A549 (cell line): ENCODE measurements around the gene MGAT3. TPM values are rescaled to one million over a fixed set of nuclear protein-coding genes. Genes with fewer than 3 reads are reported as not detected.

Experiments used
- ATAC-seq, 2 experiments: fragments of 200-7000 bp in 1 of 2; fragments of >200 bp in 1 of 2; cut with Nextera tagmentation in 1 of 2; cut with Tn5 transposase in 1 of 2; 3 replicates each; pipeline versions ENCODE4 v1.8.0 to v1.9.1; 2018 to 2020; ENCODE audit warnings: mild to moderate bottlenecking in 1 of 2, moderate library complexity in 1 of 2
- CTCF ChIA-PET: fragments of 300-600 bp; sonication (Branson Sonifier 250); formaldehyde crosslinking; extraction: SDS; loops from one replicate; lab custom pipeline; 2021; ENCODE audit warnings: antibody characterized with exemption, inconsistent platforms; lab: Yijun Ruan, JAX
- POLR2A ChIA-PET: fragments of 350-600 bp; formaldehyde crosslinking; extraction: SDS; loops from one replicate; lab custom pipeline; 2021; ENCODE audit warnings: antibody characterized with exemption, inconsistent platforms; lab: Yijun Ruan, JAX
- DNase-seq, 2 experiments: peaks; one replicate each; pipeline versions ENCODE4 v3.0.0 to v3.0.0-alpha.2; 2011 to 2016; ENCODE audit warnings: low read depth in 1 of 2, low spot score in 1 of 2
- FAIRE-seq: peaks from 2 replicates; lab custom pipeline; 2011; peaks lifted over from hg19 to GRCh38; lab: Jason Lieb, UNC
- H3K27ac ChIP-seq, 2 experiments: fragments of >200 bp; sonication (Bioruptor Twin); formaldehyde crosslinking; 3 replicates each; pipeline ENCODE4 v1.5.1; 2016 to 2017
- H3K4me1 ChIP-seq: fragments of >200 bp; sonication (Bioruptor Twin); formaldehyde crosslinking; 3 replicates; pipeline ENCODE4 v1.6.1; 2016
- H3K4me2 ChIP-seq: fragments of >200 bp; sonication (Bioruptor Twin); formaldehyde crosslinking; 3 replicates; pipeline ENCODE4 v1.6.1; 2016
- H3K4me3 ChIP-seq: fragments of >200 bp; sonication (Bioruptor Twin); formaldehyde crosslinking; 3 replicates; pipeline ENCODE4 v1.5.1; 2016
- H3K9me3 ChIP-seq: fragments of >200 bp; sonication (Bioruptor Twin); formaldehyde crosslinking; 3 replicates; pipeline ENCODE4 v1.6.1; 2016
- EHF ChIP-seq: fragments of 250-450 bp; sonication (Bioruptor Pico); IDR thresholded peaks from 2 replicates; pipeline ENCODE4 v1.5.0; 2020; ENCODE audit warnings: mild to moderate bottlenecking
- FOSB ChIP-seq: fragments of 250-450 bp; sonication (Bioruptor Pico); IDR thresholded peaks from 2 replicates; pipeline ENCODE4 v1.5.0; 2020; ENCODE audit warnings: mild to moderate bottlenecking, moderate library complexity
- FOSL2 ChIP-seq, 2 experiments: fragments of 450-650 bp in 1 of 2; fragments of >200 bp in 1 of 2; sonication (Bioruptor Twin) in 1 of 2; formaldehyde crosslinking; IDR thresholded peaks; 2 replicates each; pipeline versions ENCODE4 v1.5.0 to v1.6.1; 2016 to 2020; ENCODE audit warnings: mild to moderate bottlenecking in 1 of 2, moderate library complexity in 1 of 2
- HOXB13 ChIP-seq: fragments of 250-450 bp; sonication (Bioruptor Pico); IDR thresholded peaks from 2 replicates; pipeline ENCODE4 v1.5.0; 2020; ENCODE audit warnings: low read depth, mild to moderate bottlenecking, moderate library complexity
- JUN ChIP-seq, 2 experiments: fragments of >200 bp; sonication (Bioruptor Twin); formaldehyde crosslinking; IDR thresholded peaks; 2 replicates in 1 of 2; 3 replicates in 1 of 2; pipeline ENCODE4 v1.6.1; 2016 to 2017
- PHF8 ChIP-seq: fragments of 200-600 bp; sonication (generic); IDR thresholded peaks from 2 replicates; pipeline ENCODE4 v1.6.1; 2016; ENCODE audit warnings: low read depth, mild to moderate bottlenecking, antibody characterized with exemption, moderate library complexity, borderline replicate concordance
- TFCP2L1 ChIP-seq: fragments of 250-450 bp; sonication (Bioruptor Pico); IDR thresholded peaks from 2 replicates; pipeline ENCODE4 v1.5.0; 2021; ENCODE audit warnings: mild to moderate bottlenecking
- TP53 ChIP-seq: fragments of 250-450 bp; sonication (Bioruptor Pico); IDR thresholded peaks from 2 replicates; pipeline ENCODE4 v1.5.0; 2021; ENCODE audit warnings: mild to moderate bottlenecking, moderate library complexity
- ZFP36 ChIP-seq: fragments of 450-650 bp; IDR thresholded peaks from 2 replicates; pipeline ENCODE4 v1.6.1; 2014; ENCODE audit warnings: borderline replicate concordance; ENCODE audit not compliant: partially characterized antibody
- WGBS: methylation state at CpG from one replicate; pipeline ENCODE4 v1.1.6; 2017; ENCODE audit errors: missing lambda C conversion rate; 5-methylcytosine and 5-hydroxymethylcytosine counted together
- polyA plus RNA-seq, 4 experiments: library from polyadenylated mRNA; depleted of rRNA in 3 of 4; stranded (reverse); fragments of >200 nt; fragmentation: RNase III in 1 of 4; extraction: RNeasy Plus Mini Kit Qiagen cat#74134 plus additional on column Dnase treatment in 1 of 4; gene quantifications; 2 replicates in 3 of 4; 3 replicates in 1 of 4; pipeline ENCODE4 v1.2.3, GENCODE V29; 2011 to 2017
- TF ChIP-seq, protein P1 (sequence below): fragments of >200 bp; sonication (Bioruptor Twin); formaldehyde crosslinking; IDR thresholded peaks from 3 replicates; pipeline ENCODE4 v1.6.1; 2016
- TF ChIP-seq, protein P2 (sequence below): fragments of 250-450 bp; sonication (Bioruptor Pico); IDR thresholded peaks from 2 replicates; pipeline ENCODE4 v1.5.0; 2020; ENCODE audit warnings: low read depth, mild to moderate bottlenecking, moderate library complexity
- TF ChIP-seq, protein P3 (sequence below): fragments of 250-450 bp; sonication (Bioruptor Pico); IDR thresholded peaks from 2 replicates; pipeline ENCODE4 v1.5.0; 2021; ENCODE audit warnings: mild to moderate bottlenecking, moderate library complexity, borderline replicate concordance
- TF ChIP-seq, protein P4 (sequence below): IDR thresholded peaks from 2 replicates; pipeline ENCODE4 v1.6.1; 2012; ENCODE audit warnings: low read depth, borderline replicate concordance
- TF ChIP-seq, protein P5 (sequence below): IDR thresholded peaks from 2 replicates; pipeline ENCODE4 v1.6.1; 2012
- TF ChIP-seq, protein P6 (sequence below): IDR thresholded peaks from 2 replicates; pipeline ENCODE4 v1.6.1; 2012

Gene MGAT3
- polyA plus RNA-seq, 2 of the 4 experiments (the other 2 are of a cell fraction): 0.62 to 0.84 TPM

DNA sequence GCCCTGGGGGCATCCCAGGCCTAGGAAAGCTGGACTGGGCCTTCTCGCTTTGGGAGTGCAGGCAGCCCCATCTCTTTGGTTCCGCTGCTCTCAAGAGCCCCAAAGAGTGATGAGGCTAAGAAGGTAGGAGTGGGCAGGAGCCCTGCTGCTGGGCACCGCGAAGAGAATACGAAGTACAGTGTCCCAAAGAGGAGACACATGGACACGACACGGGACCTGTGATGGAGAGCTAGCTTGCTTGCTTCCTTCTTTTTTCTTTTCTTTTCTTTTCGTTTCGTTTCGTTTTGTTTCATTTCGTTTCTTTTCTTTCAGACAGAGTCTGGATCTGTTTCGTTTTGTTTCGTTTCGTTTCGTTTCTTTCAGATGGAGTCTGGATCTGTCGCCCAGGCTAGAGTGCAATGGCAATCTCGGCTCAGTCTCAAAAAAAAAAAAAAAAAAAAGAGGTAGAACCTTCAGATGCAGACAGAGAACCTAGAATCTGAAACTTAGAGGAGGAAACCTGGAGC lies 10.6 kb downstream of the MGAT3 start (continued):
- TF ChIP-seq, protein P1, sequence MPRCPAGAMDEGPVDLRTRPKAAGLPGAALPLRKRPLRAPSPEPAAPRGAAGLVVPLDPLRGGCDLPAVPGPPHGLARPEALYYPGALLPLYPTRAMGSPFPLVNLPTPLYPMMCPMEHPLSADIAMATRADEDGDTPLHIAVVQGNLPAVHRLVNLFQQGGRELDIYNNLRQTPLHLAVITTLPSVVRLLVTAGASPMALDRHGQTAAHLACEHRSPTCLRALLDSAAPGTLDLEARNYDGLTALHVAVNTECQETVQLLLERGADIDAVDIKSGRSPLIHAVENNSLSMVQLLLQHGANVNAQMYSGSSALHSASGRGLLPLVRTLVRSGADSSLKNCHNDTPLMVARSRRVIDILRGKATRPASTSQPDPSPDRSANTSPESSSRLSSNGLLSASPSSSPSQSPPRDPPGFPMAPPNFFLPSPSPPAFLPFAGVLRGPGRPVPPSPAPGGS: no peak
- TF ChIP-seq, protein P2, sequence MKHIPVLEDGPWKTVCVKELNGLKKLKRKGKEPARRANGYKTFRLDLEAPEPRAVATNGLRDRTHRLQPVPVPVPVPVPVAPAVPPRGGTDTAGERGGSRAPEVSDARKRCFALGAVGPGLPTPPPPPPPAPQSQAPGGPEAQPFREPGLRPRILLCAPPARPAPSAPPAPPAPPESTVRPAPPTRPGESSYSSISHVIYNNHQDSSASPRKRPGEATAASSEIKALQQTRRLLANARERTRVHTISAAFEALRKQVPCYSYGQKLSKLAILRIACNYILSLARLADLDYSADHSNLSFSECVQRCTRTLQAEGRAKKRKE: no peak
- no peak for TF ChIP-seq TP53 (CRISPR knock-in tag)

DNA sequence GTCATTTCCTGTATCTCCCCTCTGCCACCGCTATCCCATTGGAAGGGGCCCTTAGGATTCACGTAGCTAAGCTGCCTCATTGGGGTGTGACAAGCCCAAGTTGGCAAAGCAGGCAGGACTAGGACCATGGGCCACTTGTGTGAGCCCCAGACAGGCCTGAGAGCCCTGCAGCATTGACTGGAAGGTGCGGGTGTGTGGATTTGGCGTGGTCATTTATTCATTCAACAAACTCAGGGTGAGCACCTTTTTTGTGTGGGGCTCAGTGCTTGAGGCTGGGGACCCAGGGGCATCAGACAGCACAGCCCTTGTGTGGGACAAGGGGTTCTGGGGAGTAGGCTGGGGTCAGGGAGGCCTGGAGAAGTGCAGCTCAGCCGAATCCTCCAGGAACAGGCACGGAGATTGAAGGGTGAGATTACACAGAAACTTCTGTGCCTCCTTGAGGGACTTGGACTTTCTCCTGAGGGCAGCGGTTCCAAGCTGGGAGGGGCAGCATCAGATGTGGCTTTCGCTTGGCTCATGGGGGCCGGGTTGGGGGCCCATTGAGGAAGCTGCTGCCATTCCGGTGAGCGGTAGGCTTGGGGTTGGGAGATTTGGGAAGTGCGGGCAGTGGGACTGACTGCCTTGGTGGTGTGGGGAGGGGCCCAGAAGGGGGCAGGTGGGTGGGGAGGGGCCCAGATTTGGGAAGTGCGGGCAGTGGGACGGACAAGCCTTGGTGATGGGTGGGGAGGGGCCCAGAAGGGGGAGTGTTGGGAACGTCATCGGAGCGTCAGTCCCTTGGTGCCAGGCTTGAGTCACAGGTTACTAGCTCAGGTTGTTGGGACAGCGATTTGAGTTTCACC lies 11.9 kb downstream of the MGAT3 start:
- no peak for FAIRE-seq
- ChIA-PET POLR2A (no interaction called here), CTCF (interaction anchor here (1.8 kb wide), 1 partner anchor 25 kb away, joined by 4 read pairs; no protein-coding TSS in a partner anchor)
- Histone ChIP-seq H3K4me1 (peaks cover 10% of the 10 kb centered on the region; the same call in 1 of the 3 replicates), H3K4me3 (no peak overlapping the region), H3K9me3 (no peaks in the 10 kb centered on the region), H3K27ac (no peak overlapping the region), H3K4me2 (no peak overlapping the region)
- WGBS: 82% methylated on average over 10 of the region's 18 CpGs
- ATAC-seq: no peak
- no peak for DNase-seq
- no peak for TF ChIP-seq ZFP36

DNA sequence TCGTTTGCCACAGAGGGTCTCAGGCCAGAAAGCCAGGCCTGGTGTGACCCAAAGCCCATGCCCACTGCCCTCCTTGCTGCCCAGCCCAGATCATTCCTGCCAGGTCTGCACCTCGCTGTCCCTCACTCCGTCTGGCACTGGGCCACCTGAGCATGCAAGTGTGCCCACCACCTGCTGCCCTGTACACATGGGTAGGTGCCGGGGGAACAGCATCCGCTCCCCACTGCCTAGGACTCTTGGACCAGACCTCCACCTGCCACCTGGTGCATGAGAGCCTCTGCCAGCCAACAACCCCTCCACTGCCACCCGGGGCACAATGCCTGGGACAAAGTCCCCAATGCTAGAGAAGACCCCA lies 12.5 kb downstream of the MGAT3 start:
- ATAC-seq (no peak), FAIRE-seq (no peak), DNase-seq (no peak)
- H3K4me2 ChIP-seq: no peak overlapping the region
- H3K9me3 ChIP-seq: no peaks in the 10 kb centered on the region
- ChIA-PET CTCF (no interaction called here), POLR2A (no interaction called here)
- no peak overlapping the region for H3K27ac ChIP-seq
- 74% methylated on average over 3 of the region's 6 CpGs for WGBS
- no peak for TF ChIP-seq PHF8
- no peak for TF ChIP-seq ZFP36
- TF ChIP-seq, protein P3, sequence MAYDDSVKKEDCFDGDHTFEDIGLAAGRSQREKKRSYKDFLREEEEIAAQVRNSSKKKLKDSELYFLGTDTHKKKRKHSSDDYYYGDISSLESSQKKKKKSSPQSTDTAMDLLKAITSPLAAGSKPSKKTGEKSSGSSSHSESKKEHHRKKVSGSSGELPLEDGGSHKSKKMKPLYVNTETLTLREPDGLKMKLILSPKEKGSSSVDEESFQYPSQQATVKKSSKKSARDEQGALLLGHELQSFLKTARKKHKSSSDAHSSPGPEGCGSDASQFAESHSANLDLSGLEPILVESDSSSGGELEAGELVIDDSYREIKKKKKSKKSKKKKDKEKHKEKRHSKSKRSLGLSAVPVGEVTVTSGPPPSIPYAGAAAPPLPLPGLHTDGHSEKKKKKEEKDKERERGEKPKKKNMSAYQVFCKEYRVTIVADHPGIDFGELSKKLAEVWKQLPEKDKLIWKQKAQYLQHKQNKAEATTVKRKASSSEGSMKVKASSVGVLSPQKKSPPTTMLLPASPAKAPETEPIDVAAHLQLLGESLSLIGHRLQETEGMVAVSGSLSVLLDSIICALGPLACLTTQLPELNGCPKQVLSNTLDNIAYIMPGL (CRISPR knock-in tag): no peak
- TF ChIP-seq TFCP2L1 (CRISPR knock-in tag): no peak
- TF ChIP-seq JUN (IDR thresholded peaks at IDR 0.05): no peak
- peaks cover 13% of the 10 kb centered on the region; the same call in 1 of the 3 replicates for H3K4me1 ChIP-seq
- no peak overlapping the region for H3K4me3 ChIP-seq

DNA sequence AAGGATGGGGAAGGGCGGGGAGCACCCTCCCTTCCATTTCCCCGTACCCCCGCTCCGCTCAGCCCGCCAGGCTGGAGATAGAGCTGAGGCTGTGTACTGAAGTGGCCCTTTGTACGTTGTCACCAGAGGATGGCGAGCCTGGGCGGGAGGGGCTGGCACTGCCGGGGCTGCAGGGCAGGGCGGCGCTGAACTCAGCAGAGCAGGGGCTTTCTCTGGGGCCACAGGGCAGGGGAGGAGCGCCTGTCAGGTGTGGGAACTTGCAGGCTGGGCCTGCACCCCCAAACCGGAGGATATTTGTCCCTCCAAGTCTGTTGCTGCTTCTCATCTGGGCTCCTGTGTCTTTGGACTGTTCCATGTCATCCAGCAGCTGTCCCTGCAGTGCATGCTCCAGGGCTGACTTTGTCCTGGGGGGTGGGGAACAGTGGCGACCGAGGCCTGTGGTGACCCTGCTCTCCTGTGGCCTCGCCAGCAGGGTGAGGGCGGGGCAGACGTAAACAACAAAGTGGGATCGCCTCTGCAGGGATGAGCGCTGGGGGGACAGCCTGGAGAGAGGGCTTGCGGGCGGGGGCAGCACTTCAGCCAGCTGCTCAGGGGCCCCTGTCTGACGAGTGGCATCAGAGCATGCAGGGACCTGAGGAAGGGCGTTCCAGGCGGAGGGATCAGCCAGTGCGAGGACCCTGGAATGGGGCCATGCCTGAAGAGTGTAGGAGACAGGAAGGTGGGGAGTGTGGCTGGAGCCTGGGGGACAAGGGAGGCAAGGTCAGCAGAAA lies 13.1 kb downstream of the MGAT3 start:
- H3K27ac ChIP-seq: no peak overlapping the region
- peaks cover 16% of the 10 kb centered on the region; the same call in 1 of the 3 replicates for H3K4me1 ChIP-seq
- H3K4me3 ChIP-seq: no peak overlapping the region
- POLR2A ChIA-PET: no interaction called here
- 92% methylated on average over 9 of the region's 26 CpGs for WGBS
- ATAC-seq (no peak), FAIRE-seq (no peak), DNase-seq (no peak)
- no peaks in the 10 kb centered on the region for H3K9me3 ChIP-seq
- CTCF ChIA-PET: interaction anchor here (1.1 kb wide), 1 partner anchor 20 kb away, joined by 3 read pairs; no protein-coding TSS in a partner anchor
- TF ChIP-seq, protein P4, sequence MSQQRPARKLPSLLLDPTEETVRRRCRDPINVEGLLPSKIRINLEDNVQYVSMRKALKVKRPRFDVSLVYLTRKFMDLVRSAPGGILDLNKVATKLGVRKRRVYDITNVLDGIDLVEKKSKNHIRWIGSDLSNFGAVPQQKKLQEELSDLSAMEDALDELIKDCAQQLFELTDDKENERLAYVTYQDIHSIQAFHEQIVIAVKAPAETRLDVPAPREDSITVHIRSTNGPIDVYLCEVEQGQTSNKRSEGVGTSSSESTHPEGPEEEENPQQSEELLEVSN: no peak
- TF ChIP-seq EHF: no peak
- TF ChIP-seq FOSL2 (IDR thresholded peaks at IDR 0.05): no peak
- TF ChIP-seq FOSL2 (CRISPR knock-in tag; IDR thresholded peaks at IDR 0.05): no peak
- TF ChIP-seq, protein P5, sequence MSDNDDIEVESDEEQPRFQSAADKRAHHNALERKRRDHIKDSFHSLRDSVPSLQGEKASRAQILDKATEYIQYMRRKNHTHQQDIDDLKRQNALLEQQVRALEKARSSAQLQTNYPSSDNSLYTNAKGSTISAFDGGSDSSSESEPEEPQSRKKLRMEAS: no peak
- TF ChIP-seq JUN (IDR thresholded peaks at IDR 0.05): no peak
- TF ChIP-seq FOSB (CRISPR knock-in tag): no peak
- TF ChIP-seq HOXB13 (CRISPR knock-in tag): no peak
- TF ChIP-seq, protein P6, sequence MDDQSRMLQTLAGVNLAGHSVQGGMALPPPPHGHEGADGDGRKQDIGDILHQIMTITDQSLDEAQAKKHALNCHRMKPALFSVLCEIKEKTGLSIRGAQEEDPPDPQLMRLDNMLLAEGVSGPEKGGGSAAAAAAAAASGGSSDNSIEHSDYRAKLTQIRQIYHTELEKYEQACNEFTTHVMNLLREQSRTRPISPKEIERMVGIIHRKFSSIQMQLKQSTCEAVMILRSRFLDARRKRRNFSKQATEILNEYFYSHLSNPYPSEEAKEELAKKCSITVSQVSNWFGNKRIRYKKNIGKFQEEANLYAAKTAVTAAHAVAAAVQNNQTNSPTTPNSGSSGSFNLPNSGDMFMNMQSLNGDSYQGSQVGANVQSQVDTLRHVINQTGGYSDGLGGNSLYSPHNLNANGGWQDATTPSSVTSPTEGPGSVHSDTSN: no peak
- no peak overlapping the region for H3K4me2 ChIP-seq
